ENCODE results near the gene CPPED1.

Gene CPPED1

GRCh38 chr16:12625716-12626115 lies 178.0 kb downstream of the CPPED1 start:
- no peaks in the 10 kb centered on the region for H3K36me3 Mint-ChIP-seq (ENCODE audit: low read depth)
- H3K4me3 Mint-ChIP-seq = no peak overlapping the region
- no peak for TF ChIP-seq CTCF (IDR thresholded peaks at IDR 0.05; ENCODE audit: unreplicated experiment in 3 of 3)
- H3K9me3 Mint-ChIP-seq = no peaks in the 10 kb centered on the region
- no peaks in the 10 kb centered on the region for H3K4me1 Mint-ChIP-seq
- H3K27ac Mint-ChIP-seq = no peak overlapping the region
- peaks cover 13% of the 10 kb centered on the region for H3K27me3 Mint-ChIP-seq (ENCODE audit: low read depth)

GRCh38 chr16:12625068-12625467 lies 178.6 kb downstream of the CPPED1 start:
- Mint-ChIP-seq H3K27me3 (ENCODE audit: low read depth) (peaks cover 10% of the 10 kb centered on the region), H3K27ac (no peak overlapping the region)

DNA sequence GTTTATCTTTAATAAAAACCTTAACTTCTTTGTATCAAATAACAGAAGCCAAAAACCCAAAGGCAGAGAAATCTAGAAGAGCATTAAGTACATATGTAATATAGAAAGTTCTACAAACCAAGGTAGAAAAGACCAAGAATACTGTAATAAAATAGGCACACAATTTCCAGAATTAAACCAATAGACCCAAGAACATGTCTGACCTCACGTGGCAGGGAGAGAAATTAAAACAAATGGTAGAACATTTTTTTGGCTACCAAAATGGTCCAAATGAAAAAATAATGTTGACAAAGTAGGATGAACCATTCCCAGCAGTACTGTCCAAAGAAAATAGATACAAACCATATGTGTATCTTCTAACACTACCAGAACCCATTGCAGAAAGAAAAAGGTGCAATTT lies 183.5 kb downstream of the CPPED1 start:
- Mint-ChIP-seq H3K9me3 (no peaks in the 10 kb centered on the region), H3K27me3 (ENCODE audit: low read depth) (peaks cover 12% of the 10 kb centered on the region), H3K4me1 (no peaks in the 10 kb centered on the region), H3K4me3 (no peak overlapping the region), H3K27ac (no peak overlapping the region), H3K36me3 (ENCODE audit: low read depth) (no peaks in the 10 kb centered on the region)
- no peak for TF ChIP-seq CTCF (IDR thresholded peaks at IDR 0.05; ENCODE audit: unreplicated experiment in 3 of 3)

More at GRCh38 chr16:12625068-12625467, 178.6 kb downstream of the CPPED1 start:
- Mint-ChIP-seq H3K9me3 (no peaks in the 10 kb centered on the region), H3K4me3 (no peak overlapping the region), H3K36me3 (ENCODE audit: low read depth) (no peaks in the 10 kb centered on the region), H3K4me1 (no peaks in the 10 kb centered on the region)
- no peak for TF ChIP-seq CTCF (IDR thresholded peaks at IDR 0.05; ENCODE audit: unreplicated experiment in 3 of 3)

DNA sequence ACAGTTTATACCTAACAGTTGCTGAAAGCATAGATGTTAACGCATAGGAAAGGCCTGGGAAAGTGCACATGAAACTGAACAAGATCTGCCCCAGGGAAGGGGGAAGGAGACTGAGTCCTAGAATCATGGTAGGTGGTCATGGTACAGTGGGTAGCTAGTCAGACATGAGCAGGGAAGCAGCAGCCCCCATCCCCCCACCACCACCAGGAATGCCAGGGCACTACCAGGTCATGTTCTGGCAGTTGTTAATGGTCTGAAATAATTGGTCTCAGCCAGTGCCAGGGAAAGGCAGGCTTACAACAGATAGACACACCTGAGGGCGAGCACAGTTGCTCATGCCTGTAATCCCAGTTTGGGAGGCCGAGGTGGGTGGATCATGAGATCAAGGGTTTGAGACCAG lies 185.2 kb downstream of the CPPED1 start:
- no peak overlapping the region for H3K4me3 Mint-ChIP-seq
- peak overlapping the region in 2 of 3 experiments; percentile 33 to 53 for H3K27ac Mint-ChIP-seq
- H3K36me3 Mint-ChIP-seq (ENCODE audit: low read depth) = no peaks in the 10 kb centered on the region
- no peaks in the 10 kb centered on the region for H3K9me3 Mint-ChIP-seq
- peaks cover 12% of the 10 kb centered on the region for H3K27me3 Mint-ChIP-seq (ENCODE audit: low read depth)
- H3K4me1 Mint-ChIP-seq = no peaks in the 10 kb centered on the region
- no peak for TF ChIP-seq CTCF (IDR thresholded peaks at IDR 0.05; ENCODE audit: unreplicated experiment in 3 of 3)

GRCh38 chr16:12617401-12617819 lies 186.3 kb downstream of the CPPED1 start:
- Mint-ChIP-seq H3K4me1 (no peaks in the 10 kb centered on the region), H3K36me3 (ENCODE audit: low read depth) (no peaks in the 10 kb centered on the region), H3K4me3 (no peak overlapping the region), H3K27ac (no peak overlapping the region), H3K27me3 (ENCODE audit: low read depth) (peaks cover 19% of the 10 kb centered on the region), H3K9me3 (no peaks in the 10 kb centered on the region)
- TF ChIP-seq CTCF (IDR thresholded peaks at IDR 0.05; ENCODE audit: unreplicated experiment in 3 of 3) = no peak

DNA sequence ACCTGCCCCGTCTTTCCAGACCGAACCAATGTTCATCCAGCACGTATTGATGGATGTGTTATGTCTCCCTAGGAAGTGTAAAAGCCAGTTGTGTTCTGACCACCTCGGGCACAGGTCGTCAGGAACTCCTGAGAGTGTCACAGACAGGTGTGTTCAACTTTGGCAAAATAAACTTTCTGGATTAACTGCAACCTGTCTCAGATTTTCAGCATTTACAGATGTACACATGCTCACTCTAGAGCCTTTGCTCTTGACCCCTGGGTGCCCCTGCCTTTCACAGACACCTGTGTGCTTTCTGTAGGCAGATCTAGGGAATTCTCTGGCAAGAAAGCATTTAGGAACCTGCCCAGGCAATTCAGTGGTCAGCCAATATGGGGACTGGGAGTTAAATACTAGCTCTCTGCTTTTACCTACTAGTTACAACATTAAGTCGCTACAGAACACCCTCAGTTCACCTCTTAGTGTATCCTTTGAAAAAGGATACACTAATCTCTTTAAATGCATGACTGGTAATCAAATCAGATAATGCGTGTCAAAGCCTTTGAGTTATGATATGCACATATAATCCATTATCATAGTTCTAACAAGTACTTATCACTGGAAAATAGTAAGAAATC lies 188.9 kb downstream of the CPPED1 start:
- H3K4me3 Mint-ChIP-seq = no peak overlapping the region
- H3K27me3 Mint-ChIP-seq (ENCODE audit: low read depth) = peaks cover 20% of the 10 kb centered on the region
- peak overlapping the region in 1 of 3 experiments; percentile 78 for H3K27ac Mint-ChIP-seq
- no peaks in the 10 kb centered on the region for H3K4me1 Mint-ChIP-seq
- no peak for TF ChIP-seq CTCF (IDR thresholded peaks at IDR 0.05; ENCODE audit: unreplicated experiment in 3 of 3)
- no peaks in the 10 kb centered on the region for H3K9me3 Mint-ChIP-seq
- H3K36me3 Mint-ChIP-seq (ENCODE audit: low read depth) = no peaks in the 10 kb centered on the region
